A549 (cell line): Measurements from ENCODE around the gene DOCK7.

Experiments
- CHD4 ChIP-seq: fragments of 200-600 bp; sonication (generic); IDR thresholded peaks from 2 replicates; pipeline ENCODE4 v1.6.1; 2016; ENCODE audit warnings: antibody characterized with exemption, mild to moderate bottlenecking, borderline replicate concordance
- EP300 ChIP-seq, 2 experiments: fragments of >200 bp; sonication (Bioruptor Twin); formaldehyde crosslinking; IDR thresholded peaks; 2 replicates in 1 of 2; 3 replicates in 1 of 2; pipeline ENCODE4 v1.6.1; 2016 to 2017
- FOSB ChIP-seq: fragments of 250-450 bp; sonication (Bioruptor Pico); IDR thresholded peaks from 2 replicates; pipeline ENCODE4 v1.5.0; 2020; ENCODE audit warnings: mild to moderate bottlenecking, moderate library complexity
- HOXA7 ChIP-seq: fragments of 250-450 bp; sonication (Bioruptor Pico); IDR thresholded peaks from 2 replicates; pipeline ENCODE4 v1.5.0; 2020; ENCODE audit warnings: mild to moderate bottlenecking, moderate library complexity
- JUN ChIP-seq, 2 experiments: fragments of >200 bp; sonication (Bioruptor Twin); formaldehyde crosslinking; IDR thresholded peaks; 2 replicates in 1 of 2; 3 replicates in 1 of 2; pipeline ENCODE4 v1.6.1; 2016 to 2017
- JUNB ChIP-seq: fragments of >200 bp; sonication (Bioruptor Twin); formaldehyde crosslinking; IDR thresholded peaks from 2 replicates; pipeline ENCODE4 v1.6.1; 2016
- POLR2A ChIP-seq: IDR thresholded peaks from 2 replicates; pipeline ENCODE4 v1.6.1; 2012; ENCODE audit warnings: mild to moderate bottlenecking, low read length
- RFX5 ChIP-seq: fragments of 450-650 bp; IDR thresholded peaks from 2 replicates; pipeline ENCODE4 v1.7.1; 2014; ENCODE audit warnings: antibody characterized with exemption, mild to moderate bottlenecking, moderate library complexity
- TF ChIP-seq, protein P1 (sequence below): fragments of >200 bp; sonication (Bioruptor Twin); formaldehyde crosslinking; IDR thresholded peaks from 3 replicates; pipeline ENCODE4 v1.5.1; 2016
- TF ChIP-seq, protein P2 (sequence below): fragments of 200-600 bp; sonication (generic); IDR thresholded peaks from 2 replicates; pipeline ENCODE4 v1.6.1; 2016; ENCODE audit warnings: antibody characterized with exemption, mild to moderate bottlenecking, moderate library complexity

DNA sequence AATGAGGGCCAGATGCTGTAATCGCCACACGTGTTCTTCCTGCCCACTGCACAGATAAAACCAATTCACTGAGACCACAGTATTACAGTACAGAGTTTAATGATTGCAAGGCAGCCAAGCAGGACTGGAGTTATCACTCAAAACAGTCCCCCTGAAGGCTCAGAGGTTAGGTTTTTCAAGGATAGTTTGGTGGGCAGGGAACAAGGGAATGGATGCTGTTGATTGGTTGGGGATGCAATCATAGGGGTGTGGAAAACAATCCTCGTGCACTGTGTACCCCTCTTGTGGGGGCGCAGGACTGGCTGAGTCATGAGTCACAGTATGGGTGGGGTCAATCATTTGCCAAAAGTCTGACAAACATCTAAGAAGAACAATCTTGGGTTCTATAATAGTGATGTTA, 263.8 kb downstream of the DOCK7 start:
- TF ChIP-seq, protein P1, sequence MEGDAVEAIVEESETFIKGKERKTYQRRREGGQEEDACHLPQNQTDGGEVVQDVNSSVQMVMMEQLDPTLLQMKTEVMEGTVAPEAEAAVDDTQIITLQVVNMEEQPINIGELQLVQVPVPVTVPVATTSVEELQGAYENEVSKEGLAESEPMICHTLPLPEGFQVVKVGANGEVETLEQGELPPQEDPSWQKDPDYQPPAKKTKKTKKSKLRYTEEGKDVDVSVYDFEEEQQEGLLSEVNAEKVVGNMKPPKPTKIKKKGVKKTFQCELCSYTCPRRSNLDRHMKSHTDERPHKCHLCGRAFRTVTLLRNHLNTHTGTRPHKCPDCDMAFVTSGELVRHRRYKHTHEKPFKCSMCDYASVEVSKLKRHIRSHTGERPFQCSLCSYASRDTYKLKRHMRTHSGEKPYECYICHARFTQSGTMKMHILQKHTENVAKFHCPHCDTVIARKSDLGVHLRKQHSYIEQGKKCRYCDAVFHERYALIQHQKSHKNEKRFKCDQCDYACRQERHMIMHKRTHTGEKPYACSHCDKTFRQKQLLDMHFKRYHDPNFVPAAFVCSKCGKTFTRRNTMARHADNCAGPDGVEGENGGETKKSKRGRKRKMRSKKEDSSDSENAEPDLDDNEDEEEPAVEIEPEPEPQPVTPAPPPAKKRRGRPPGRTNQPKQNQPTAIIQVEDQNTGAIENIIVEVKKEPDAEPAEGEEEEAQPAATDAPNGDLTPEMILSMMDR = no peak
- no peak for TF ChIP-seq FOSB (CRISPR knock-in tag)
- no peak for TF ChIP-seq RFX5
- TF ChIP-seq POLR2A = no peak
- TF ChIP-seq EP300 (IDR thresholded peaks at IDR 0.05) = no peak
- TF ChIP-seq CHD4 = no peak
- TF ChIP-seq, protein P2, sequence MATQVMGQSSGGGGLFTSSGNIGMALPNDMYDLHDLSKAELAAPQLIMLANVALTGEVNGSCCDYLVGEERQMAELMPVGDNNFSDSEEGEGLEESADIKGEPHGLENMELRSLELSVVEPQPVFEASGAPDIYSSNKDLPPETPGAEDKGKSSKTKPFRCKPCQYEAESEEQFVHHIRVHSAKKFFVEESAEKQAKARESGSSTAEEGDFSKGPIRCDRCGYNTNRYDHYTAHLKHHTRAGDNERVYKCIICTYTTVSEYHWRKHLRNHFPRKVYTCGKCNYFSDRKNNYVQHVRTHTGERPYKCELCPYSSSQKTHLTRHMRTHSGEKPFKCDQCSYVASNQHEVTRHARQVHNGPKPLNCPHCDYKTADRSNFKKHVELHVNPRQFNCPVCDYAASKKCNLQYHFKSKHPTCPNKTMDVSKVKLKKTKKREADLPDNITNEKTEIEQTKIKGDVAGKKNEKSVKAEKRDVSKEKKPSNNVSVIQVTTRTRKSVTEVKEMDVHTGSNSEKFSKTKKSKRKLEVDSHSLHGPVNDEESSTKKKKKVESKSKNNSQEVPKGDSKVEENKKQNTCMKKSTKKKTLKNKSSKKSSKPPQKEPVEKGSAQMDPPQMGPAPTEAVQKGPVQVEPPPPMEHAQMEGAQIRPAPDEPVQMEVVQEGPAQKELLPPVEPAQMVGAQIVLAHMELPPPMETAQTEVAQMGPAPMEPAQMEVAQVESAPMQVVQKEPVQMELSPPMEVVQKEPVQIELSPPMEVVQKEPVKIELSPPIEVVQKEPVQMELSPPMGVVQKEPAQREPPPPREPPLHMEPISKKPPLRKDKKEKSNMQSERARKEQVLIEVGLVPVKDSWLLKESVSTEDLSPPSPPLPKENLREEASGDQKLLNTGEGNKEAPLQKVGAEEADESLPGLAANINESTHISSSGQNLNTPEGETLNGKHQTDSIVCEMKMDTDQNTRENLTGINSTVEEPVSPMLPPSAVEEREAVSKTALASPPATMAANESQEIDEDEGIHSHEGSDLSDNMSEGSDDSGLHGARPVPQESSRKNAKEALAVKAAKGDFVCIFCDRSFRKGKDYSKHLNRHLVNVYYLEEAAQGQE = no peak
- TF ChIP-seq JUNB = no peak
- TF ChIP-seq JUN (IDR thresholded peaks at IDR 0.05) = no peak
- no peak for TF ChIP-seq HOXA7 (CRISPR knock-in tag)
